H7 (cell line): Measurements from ENCODE around the gene ITPKB. TPM values are rescaled to one million over a fixed set of nuclear protein-coding genes. Genes with fewer than 3 reads are reported as not detected.

Source experiments
- DNase-seq: peaks from one replicate; pipeline ENCODE4 v3.0.0; 2012
- H3K27me3 ChIP-seq: 2 replicates; pipeline ENCODE4 v1.6.0; 2011; ENCODE audit warnings: mild to moderate bottlenecking, low read length; ENCODE audit not compliant: control insufficient read depth, insufficient read depth
- H3K36me3 ChIP-seq: replicated peaks from 2 replicates; pipeline ENCODE4 v1.5.1; 2011; ENCODE audit warnings: low read length; ENCODE audit not compliant: control insufficient read depth, insufficient read depth
- H3K4me3 ChIP-seq: 2 replicates; pipeline ENCODE4 v1.5.1; 2011; ENCODE audit warnings: low read depth, mild to moderate bottlenecking, control low read depth, low read length, moderate library complexity; ENCODE audit not compliant: insufficient read depth
- total RNA-seq: library from RNA; depleted of rRNA; stranded (reverse); fragments of >200 nt; shearing (Covaris generic); gene quantifications from 2 replicates; pipeline ENCODE4 v1.2.3, GENCODE V29; 2014

Gene ITPKB
- total RNA-seq, 1 experiment from 2014 or later = 15.3 TPM

GRCh38 chr1:226649244-226649643 is 89.8 kb downstream of the ITPKB start:
- no peaks in the 10 kb centered on the region for H3K36me3 ChIP-seq
- H3K27me3 ChIP-seq = no peaks in the 10 kb centered on the region
- no peak overlapping the region for H3K4me3 ChIP-seq
- no peak for DNase-seq

GRCh38 chr1:226648421-226648820 is 90.7 kb downstream of the ITPKB start:
- DNase-seq = no peak
- Histone ChIP-seq H3K27me3 (no peaks in the 10 kb centered on the region), H3K4me3 (no peak overlapping the region), H3K36me3 (no peaks in the 10 kb centered on the region)

- Histone ChIP-seq H3K4me3 (no peak overlapping the region), H3K27me3 (no peaks in the 10 kb centered on the region), H3K36me3 (no peaks in the 10 kb centered on the region)
- no peak for DNase-seq
Measured at GRCh38 chr1:226647719-226648118, 91.4 kb downstream of the ITPKB start.

- no peaks in the 10 kb centered on the region for H3K27me3 ChIP-seq
- no peak for DNase-seq
- no peak overlapping the region for H3K4me3 ChIP-seq
- H3K36me3 ChIP-seq = no peaks in the 10 kb centered on the region
Measured at GRCh38 chr1:226646870-226647449, 92.1 kb downstream of the ITPKB start.

- no peak for DNase-seq
Measured at GRCh38 chr1:226646026-226646869, 92.8 kb downstream of the ITPKB start.

GRCh38 chr1:226645279-226645976 is 93.7 kb downstream of the ITPKB start:
- no peak for DNase-seq
- Histone ChIP-seq H3K36me3 (no peaks in the 10 kb centered on the region), H3K4me3 (no peak overlapping the region), H3K27me3 (no peaks in the 10 kb centered on the region)

More at GRCh38 chr1:226646026-226646869, 92.8 kb downstream of the ITPKB start:
- Histone ChIP-seq H3K4me3 (no peak overlapping the region), H3K36me3 (no peaks in the 10 kb centered on the region), H3K27me3 (no peaks in the 10 kb centered on the region)

GRCh38 chr1:226644541-226645176 is 94.4 kb downstream of the ITPKB start:
- Histone ChIP-seq H3K4me3 (no peak overlapping the region), H3K36me3 (no peaks in the 10 kb centered on the region), H3K27me3 (no peaks in the 10 kb centered on the region)
- DNase-seq = no peak

- DNase-seq = no peak
- no peak overlapping the region for H3K4me3 ChIP-seq
- H3K27me3 ChIP-seq = no peaks in the 10 kb centered on the region
- no peaks in the 10 kb centered on the region for H3K36me3 ChIP-seq
Measured at GRCh38 chr1:226643611-226644540, 95.2 kb downstream of the ITPKB start.

- Histone ChIP-seq H3K27me3 (no peaks in the 10 kb centered on the region), H3K36me3 (no peaks in the 10 kb centered on the region), H3K4me3 (no peak overlapping the region)
- peak; percentile 78 for DNase-seq
Measured at GRCh38 chr1:226643177-226643576, 95.9 kb downstream of the ITPKB start.

- H3K27me3 ChIP-seq = no peaks in the 10 kb centered on the region
- H3K4me3 ChIP-seq = no peak overlapping the region
- DNase-seq = no peak
- H3K36me3 ChIP-seq = no peaks in the 10 kb centered on the region
Measured at GRCh38 chr1:226642421-226642820, 96.7 kb downstream of the ITPKB start.

GRCh38 chr1:226641671-226642231 is 97.3 kb downstream of the ITPKB start:
- Histone ChIP-seq H3K4me3 (no peak overlapping the region), H3K27me3 (no peaks in the 10 kb centered on the region), H3K36me3 (no peaks in the 10 kb centered on the region)
- DNase-seq = no peak

GRCh38 chr1:226640321-226641136 is 98.6 kb downstream of the ITPKB start:
- no peak overlapping the region for H3K4me3 ChIP-seq
- H3K27me3 ChIP-seq = no peaks in the 10 kb centered on the region
- no peaks in the 10 kb centered on the region for H3K36me3 ChIP-seq
- no peak for DNase-seq

GRCh38 chr1:226639631-226640061 is 99.4 kb downstream of the ITPKB start:
- H3K27me3 ChIP-seq = no peaks in the 10 kb centered on the region
- H3K36me3 ChIP-seq = no peaks in the 10 kb centered on the region
- no peak overlapping the region for H3K4me3 ChIP-seq
- DNase-seq = no peak
